ENCODE data around the gene TMEM38B.

DNA sequence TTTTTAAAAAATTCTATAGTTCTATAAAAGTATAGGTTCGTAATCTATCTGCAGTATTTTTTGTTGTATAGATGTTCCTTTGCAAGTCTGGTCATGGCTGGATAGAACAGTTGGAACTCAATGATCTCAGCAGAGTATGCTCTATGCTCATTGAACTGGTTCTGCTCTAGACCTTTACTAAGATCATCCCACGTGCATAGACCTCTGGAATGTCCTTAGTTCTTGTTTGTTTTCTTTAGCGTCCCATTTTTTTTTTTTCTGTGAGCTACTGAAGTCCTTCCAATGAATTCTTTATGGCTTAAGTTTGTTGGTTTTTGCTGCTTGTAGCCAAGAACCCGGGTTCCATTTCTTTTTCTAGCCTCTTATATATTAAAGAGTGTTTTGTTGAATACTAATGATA, 3.5 kb downstream of the TMEM38B start:
- no peak for TF ChIP-seq PRDM4 (tag by site-specific recombination; IDR thresholded peaks at IDR 0.05)
- TF ChIP-seq ZNF473 (tag by site-specific recombination; IDR thresholded peaks at IDR 0.05), result no peak
- TF ChIP-seq REPIN1 (tag by site-specific recombination; IDR thresholded peaks at IDR 0.05; ENCODE audit: low read depth), result no peak
- TF ChIP-seq ZNF248 (tag by site-specific recombination; IDR thresholded peaks at IDR 0.05), result no peak
- TF ChIP-seq ZBTB7A (tag by site-specific recombination; IDR thresholded peaks at IDR 0.05; ENCODE audit: low read depth), result no peak
- no peak for TF ChIP-seq CTCF (tag by site-specific recombination; IDR thresholded peaks at IDR 0.05)
- TF ChIP-seq, protein P1, sequence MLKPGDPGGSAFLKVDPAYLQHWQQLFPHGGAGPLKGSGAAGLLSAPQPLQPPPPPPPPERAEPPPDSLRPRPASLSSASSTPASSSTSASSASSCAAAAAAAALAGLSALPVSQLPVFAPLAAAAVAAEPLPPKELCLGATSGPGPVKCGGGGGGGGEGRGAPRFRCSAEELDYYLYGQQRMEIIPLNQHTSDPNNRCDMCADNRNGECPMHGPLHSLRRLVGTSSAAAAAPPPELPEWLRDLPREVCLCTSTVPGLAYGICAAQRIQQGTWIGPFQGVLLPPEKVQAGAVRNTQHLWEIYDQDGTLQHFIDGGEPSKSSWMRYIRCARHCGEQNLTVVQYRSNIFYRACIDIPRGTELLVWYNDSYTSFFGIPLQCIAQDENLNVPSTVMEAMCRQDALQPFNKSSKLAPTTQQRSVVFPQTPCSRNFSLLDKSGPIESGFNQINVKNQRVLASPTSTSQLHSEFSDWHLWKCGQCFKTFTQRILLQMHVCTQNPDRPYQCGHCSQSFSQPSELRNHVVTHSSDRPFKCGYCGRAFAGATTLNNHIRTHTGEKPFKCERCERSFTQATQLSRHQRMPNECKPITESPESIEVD (tag by site-specific recombination; IDR thresholded peaks at IDR 0.05), result peak; percentile 57
